ENCODE results near the gene GBP3.

DNA sequence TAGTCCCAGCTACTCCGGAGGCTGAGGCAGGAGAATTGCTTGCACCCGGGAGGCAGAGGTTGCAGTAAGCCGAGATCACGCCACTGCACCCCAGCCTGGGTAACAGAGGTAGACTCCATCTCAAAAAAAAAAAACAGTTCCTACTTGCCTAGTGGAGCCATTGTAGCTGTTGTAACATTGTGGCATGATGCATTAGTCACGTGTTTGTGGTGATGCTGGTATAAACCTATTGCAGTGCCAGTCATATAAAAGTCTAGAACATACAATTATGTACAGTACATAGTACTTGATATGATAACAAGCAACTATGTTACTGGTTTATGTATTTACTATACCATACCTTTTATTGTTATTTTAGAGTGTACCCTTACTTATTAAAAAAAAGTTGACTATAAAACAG is 46.4 kb downstream of the GBP3 start:
- TF ChIP-seq REST (IDR thresholded peaks at IDR 0.05; ENCODE audit: low read depth), result no peak
- no peak for TF ChIP-seq RAD21 (IDR thresholded peaks at IDR 0.05; ENCODE audit: low read depth)
- TF ChIP-seq, protein P1, sequence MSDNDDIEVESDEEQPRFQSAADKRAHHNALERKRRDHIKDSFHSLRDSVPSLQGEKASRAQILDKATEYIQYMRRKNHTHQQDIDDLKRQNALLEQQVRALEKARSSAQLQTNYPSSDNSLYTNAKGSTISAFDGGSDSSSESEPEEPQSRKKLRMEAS (IDR thresholded peaks at IDR 0.05), result no peak
- no peak for TF ChIP-seq EP300 (IDR thresholded peaks at IDR 0.05; ENCODE audit: borderline replicate concordance)
